AG04450 (cell line): ENCODE measurements around the gene TMEM140. TPM values are rescaled to one million over a fixed set of nuclear protein-coding genes. Genes with fewer than 3 reads are reported as not detected.

Experiments
- CTCF ChIA-PET: fragments of 300-600, 350-600 bp; formaldehyde crosslinking; extraction: SDS; loops from one replicate; lab custom pipeline; 2022; ENCODE audit warnings: antibody characterized with exemption, inconsistent platforms; lab: Charles Lee
- POLR2A ChIA-PET: fragments of 350-600 bp; formaldehyde crosslinking; extraction: SDS; loops from one replicate; lab custom pipeline; 2021; ENCODE audit warnings: antibody characterized with exemption, inconsistent platforms; lab: Yijun Ruan, JAX
- DNase-seq: peaks from one replicate; pipeline ENCODE4 v3.0.0-alpha.2; 2011; ENCODE audit warnings: low read depth, low spot score
- H3K27ac ChIP-seq: one replicate; pipeline ENCODE4 v1.5.1; 2012; ENCODE audit warnings: low read depth, low read length, control low read depth
- H3K27me3 ChIP-seq: one replicate; pipeline ENCODE4 v1.6.0; 2012; ENCODE audit warnings: low read length; ENCODE audit not compliant: control insufficient read depth, insufficient read depth
- H3K4me3 ChIP-seq: 2 replicates; pipeline ENCODE4 v1.5.1; 2011; ENCODE audit warnings: mild to moderate bottlenecking, low read depth, low read length, control low read depth
- H3K9me3 ChIP-seq: 2 replicates; pipeline ENCODE4 v1.5.1; 2012; ENCODE audit warnings: low read length; ENCODE audit not compliant: control insufficient read depth, insufficient read depth
- polyA plus RNA-seq: library from polyadenylated mRNA; depleted of rRNA; stranded (reverse); fragments of >200 nt; gene quantifications from 2 replicates; pipeline ENCODE4 v1.2.3, GENCODE V29; 2011
- TF ChIP-seq, protein P1 (sequence below): IDR thresholded peaks from 2 replicates; pipeline ENCODE4 v1.5.1; 2011; ENCODE audit warnings: low read depth, low read length, control low read depth, inconsistent platforms

The TMEM140 gene
- polyA plus RNA-seq, 1 experiment, result 1.0 TPM

DNA sequence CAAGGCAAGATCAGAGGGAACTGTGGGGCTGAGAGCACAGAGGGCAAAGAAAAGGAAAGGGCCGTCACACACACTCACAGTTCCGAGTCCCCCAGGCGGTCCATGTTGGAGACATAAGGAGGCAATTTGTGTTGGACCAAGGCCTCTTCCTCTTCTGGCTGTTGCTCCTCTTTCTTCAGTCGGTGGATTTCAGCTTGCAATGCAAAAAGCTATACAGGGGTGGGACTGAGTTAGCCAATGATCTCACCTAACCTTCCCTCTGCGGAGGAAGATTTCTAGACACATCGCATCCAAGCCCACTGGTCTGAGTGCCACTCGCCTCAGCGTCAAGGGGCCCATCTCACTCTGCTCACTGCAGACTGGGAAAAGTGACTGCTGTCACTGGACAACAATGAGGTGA is 58.0 kb downstream of the TMEM140 start:
- POLR2A ChIA-PET, result no interaction called here
- TF ChIP-seq, protein P1, sequence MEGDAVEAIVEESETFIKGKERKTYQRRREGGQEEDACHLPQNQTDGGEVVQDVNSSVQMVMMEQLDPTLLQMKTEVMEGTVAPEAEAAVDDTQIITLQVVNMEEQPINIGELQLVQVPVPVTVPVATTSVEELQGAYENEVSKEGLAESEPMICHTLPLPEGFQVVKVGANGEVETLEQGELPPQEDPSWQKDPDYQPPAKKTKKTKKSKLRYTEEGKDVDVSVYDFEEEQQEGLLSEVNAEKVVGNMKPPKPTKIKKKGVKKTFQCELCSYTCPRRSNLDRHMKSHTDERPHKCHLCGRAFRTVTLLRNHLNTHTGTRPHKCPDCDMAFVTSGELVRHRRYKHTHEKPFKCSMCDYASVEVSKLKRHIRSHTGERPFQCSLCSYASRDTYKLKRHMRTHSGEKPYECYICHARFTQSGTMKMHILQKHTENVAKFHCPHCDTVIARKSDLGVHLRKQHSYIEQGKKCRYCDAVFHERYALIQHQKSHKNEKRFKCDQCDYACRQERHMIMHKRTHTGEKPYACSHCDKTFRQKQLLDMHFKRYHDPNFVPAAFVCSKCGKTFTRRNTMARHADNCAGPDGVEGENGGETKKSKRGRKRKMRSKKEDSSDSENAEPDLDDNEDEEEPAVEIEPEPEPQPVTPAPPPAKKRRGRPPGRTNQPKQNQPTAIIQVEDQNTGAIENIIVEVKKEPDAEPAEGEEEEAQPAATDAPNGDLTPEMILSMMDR, result no peak
- DNase-seq, result no peak
- H3K27ac ChIP-seq, result no peak overlapping the region
- H3K9me3 ChIP-seq, result no peaks in the 10 kb centered on the region
- CTCF ChIA-PET, result interaction anchor here (1.5 kb wide), 1 partner anchor 75 kb away, joined by 7 read pairs; no protein-coding TSS in a partner anchor
- H3K27me3 ChIP-seq, result no peaks in the 10 kb centered on the region
- no peak overlapping the region for H3K4me3 ChIP-seq

DNA sequence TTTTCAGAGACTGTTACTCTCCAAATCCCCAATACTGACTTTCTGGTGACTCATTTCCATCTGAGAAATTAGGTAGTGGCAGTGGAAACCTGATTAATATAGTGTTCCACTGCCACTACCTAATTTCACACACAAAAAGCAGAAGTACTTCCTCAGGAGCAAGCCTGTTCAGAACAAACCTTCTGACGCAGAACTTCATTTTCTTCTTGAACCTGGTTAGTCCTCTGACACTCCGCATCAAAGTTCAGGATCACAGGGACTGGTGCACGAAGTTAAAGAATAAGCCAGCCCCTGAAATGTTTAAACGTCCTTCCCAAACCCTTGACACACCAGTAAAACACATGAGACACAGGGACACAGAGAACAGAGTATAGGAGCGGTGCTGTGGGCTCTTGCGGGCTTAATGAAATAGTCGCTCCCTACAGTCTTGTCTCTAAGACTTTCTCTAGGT is 59.1 kb downstream of the TMEM140 start:
- Histone ChIP-seq H3K4me3 (no peak overlapping the region), H3K27ac (no peak overlapping the region), H3K9me3 (no peaks in the 10 kb centered on the region; the same call in 1 of the 2 replicates), H3K27me3 (no peaks in the 10 kb centered on the region)
- no peak for DNase-seq
- ChIA-PET CTCF (no interaction called here), POLR2A (no interaction called here)
- TF ChIP-seq, protein P1, result no peak

DNA sequence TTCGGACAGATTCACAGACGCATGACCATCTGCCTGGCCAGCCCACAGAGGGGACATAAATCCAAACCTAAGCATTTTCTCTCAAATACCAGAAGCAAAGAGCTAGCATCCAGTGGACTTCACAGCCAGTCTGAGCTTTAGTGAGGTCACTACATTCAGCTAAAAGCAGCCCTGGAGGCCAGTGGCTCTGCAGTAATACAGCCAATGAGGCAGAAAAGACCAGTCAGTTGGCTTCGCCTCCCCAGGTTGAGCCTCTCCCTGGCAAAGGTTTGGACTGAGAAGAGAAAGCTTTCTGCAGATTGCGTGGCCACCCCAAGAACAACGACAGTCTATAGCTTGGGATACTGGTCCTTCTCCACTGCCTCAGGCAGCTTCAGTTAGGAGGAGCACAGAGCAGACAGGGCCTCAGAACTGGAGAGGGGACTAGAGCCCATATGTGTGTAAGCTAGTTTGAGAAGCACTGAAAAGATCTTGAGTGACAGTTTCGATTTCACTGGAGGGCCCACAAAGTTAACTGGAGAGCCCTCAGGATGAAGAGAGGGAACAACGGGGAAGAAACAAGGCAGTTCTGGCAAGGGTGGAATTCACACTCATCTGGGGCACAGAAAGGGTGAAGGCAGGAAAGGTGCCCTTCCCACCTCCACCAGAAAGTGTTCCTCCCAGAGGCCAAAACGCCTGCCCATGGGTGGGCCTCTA is 59.7 kb downstream of the TMEM140 start:
- TF ChIP-seq, protein P1, result no peak
- Histone ChIP-seq H3K27ac (no peak overlapping the region), H3K9me3 (no peaks in the 10 kb centered on the region; the same call in 1 of the 2 replicates), H3K27me3 (no peaks in the 10 kb centered on the region), H3K4me3 (no peak overlapping the region)
- ChIA-PET CTCF (no interaction called here), POLR2A (no interaction called here)
- no peak for DNase-seq

DNA sequence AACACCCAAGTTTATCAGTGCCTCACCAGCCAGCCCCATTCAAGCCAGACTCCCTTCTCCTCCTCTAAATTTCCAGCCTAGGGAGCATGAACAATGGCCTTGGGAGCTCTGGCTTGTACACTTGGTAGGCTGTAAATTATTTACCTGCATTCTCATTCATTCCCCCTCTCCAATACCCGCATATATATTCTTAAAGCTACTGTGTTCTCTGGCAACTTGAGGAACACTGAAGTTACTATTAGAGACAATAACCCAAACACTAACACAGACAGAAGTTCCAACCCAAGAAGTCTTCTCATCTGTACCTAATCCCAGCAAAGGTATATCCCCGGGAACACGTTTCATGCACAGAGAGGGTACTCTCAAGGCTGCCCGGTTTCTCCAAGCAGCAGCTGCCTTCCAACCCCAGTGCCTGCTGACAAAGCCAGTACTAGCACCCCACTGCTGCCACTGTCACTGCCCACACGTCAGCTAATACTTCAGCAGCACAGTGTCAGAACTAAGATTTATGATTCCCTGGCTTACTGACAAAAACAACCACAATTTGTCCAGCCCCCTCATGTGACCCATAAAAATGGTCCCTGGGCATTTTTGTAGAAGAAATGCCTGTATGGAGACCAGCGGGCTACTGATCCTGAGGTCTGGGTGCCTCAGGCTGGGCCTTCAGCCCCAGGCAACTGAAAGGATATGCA is 60.4 kb downstream of the TMEM140 start:
- no peak overlapping the region for H3K4me3 ChIP-seq
- POLR2A ChIA-PET, result no interaction called here
- no peaks in the 10 kb centered on the region; the same call in 1 of the 2 replicates for H3K9me3 ChIP-seq
- H3K27ac ChIP-seq, result no peak overlapping the region
- no peak for DNase-seq
- no peaks in the 10 kb centered on the region for H3K27me3 ChIP-seq
- TF ChIP-seq, protein P1, result no peak
- CTCF ChIA-PET, result interaction anchor here (1.0 to 1.3 kb wide), 2 partner anchors 38 to 518 kb away, joined by 3 read pairs; partner anchors contain the start of gene CYREN

DNA sequence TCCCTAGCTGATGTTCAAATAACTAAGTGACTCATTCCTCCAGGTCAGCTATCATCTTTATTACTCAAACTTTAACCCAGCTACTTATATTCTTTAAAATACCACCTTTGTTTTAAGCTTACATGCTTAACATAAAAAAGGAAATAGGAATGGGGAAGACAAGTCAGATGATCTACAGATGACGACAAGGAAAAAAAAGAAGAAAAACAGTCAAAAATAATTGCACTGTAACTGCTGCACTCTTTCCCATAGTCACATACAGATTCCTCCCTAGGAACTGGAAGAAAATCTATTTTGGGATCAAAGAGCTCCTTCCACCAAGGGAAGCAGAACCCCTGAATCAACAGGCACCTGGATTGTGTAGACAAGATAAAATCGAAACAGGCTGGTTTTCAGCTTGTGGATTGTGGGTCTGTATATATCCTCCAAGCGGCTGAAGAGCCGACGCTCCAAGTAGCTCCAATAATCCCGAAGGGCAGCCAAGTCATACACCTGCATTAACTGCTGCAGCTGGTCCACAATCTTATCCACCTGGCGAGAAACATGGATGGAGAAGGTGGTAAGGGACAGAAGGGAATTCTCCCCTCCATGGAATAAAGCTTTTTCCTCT is 61.5 kb downstream of the TMEM140 start:
- Histone ChIP-seq H3K27ac (no peak overlapping the region), H3K27me3 (no peaks in the 10 kb centered on the region), H3K4me3 (no peak overlapping the region), H3K9me3 (no peaks in the 10 kb centered on the region; the same call in 1 of the 2 replicates)
- CTCF ChIA-PET, result interaction anchor here (0.8 to 1.3 kb wide), 3 partner anchors 10 to 519 kb away, joined by 3 read pairs; partner anchors contain the start of gene CYREN
- TF ChIP-seq, protein P1, result no peak
- no peak for DNase-seq
- POLR2A ChIA-PET, result no interaction called here
